K562 (cell line): ENCODE measurements around the gene R3HDM2. TPM values are rescaled to one million over a fixed set of nuclear protein-coding genes. Genes with fewer than 3 reads are reported as not detected.

Experiments used
- ATAC-seq: fragments of 200-7000 bp; cut with Tn5 transposase; 3 replicates; pipeline ENCODE4 v1.9.1; 2020; ENCODE audit warnings: moderate library complexity
- BruUV-seq: library from RNA; stranded (reverse); fragments of 400-500 nt; replicated peaks from 2 replicates; lab custom pipeline; 2021; lab: Mats Ljungman, UMichigan
- CTCF ChIA-PET: fragments of 300-600 bp; formaldehyde crosslinking; extraction: SDS; loops from one replicate; lab custom pipeline; 2021; ENCODE audit warnings: low intra/inter-chr PET ratio; lab: Yijun Ruan, JAX
- POLR2A ChIA-PET: fragments of 300-600, 350-650 bp; sonication (Branson Sonifier 250); formaldehyde crosslinking; extraction: SDS; loops from one replicate; lab custom pipeline; 2021; ENCODE audit warnings: antibody characterized with exemption, inconsistent platforms; lab: Yijun Ruan, JAX
- DNase-seq, 4 experiments: peaks; one replicate each; pipeline versions ENCODE4 v3.0.0 to v3.0.0-alpha.2; 2011 to 2018; ENCODE audit warnings: low spot score in 3 of 4, mixed read lengths in 3 of 4; ENCODE audit errors: extremely low read depth in 1 of 4
- FAIRE-seq: peaks from 2 replicates; lab custom pipeline; 2011; peaks lifted over from hg19 to GRCh38; lab: Jason Lieb, UNC
- H2AFZ ChIP-seq: 2 replicates; pipeline ENCODE4 v1.6.0; 2011; ENCODE audit warnings: low read depth, low read length, control low read depth, inconsistent platforms
- H3K27ac ChIP-seq: fragments of 200-600 bp; 3 replicates; pipeline ENCODE4 v1.8.0; 2011; ENCODE audit warnings: low read depth, mild to moderate bottlenecking, control low read depth, inconsistent platforms, low read length, moderate library complexity, mixed read lengths; ENCODE audit errors: extremely low read depth
- H3K27me3 ChIP-seq, 2 experiments: fragments of 300-600 bp in 1 of 2; 2 replicates in 1 of 2; 3 replicates in 1 of 2; pipeline versions ENCODE4 v1.6.0 to v1.8.0; 2011; ENCODE audit warnings: inconsistent platforms in 2 of 2, low read length in 2 of 2, mild to moderate bottlenecking in 1 of 2, mixed read lengths in 1 of 2, moderate library complexity in 1 of 2; ENCODE audit not compliant: control insufficient read depth in 2 of 2, insufficient read depth in 2 of 2
- H3K36me3 ChIP-seq: fragments of 300-600 bp; 3 replicates; pipeline ENCODE4 v1.8.0; 2011; ENCODE audit warnings: mild to moderate bottlenecking, low read length, inconsistent platforms; ENCODE audit not compliant: control insufficient read depth, insufficient read depth
- H3K4me1 ChIP-seq, 2 experiments: fragments of 200-600 bp in 1 of 2; replicated peaks in 1 of 2; 2 replicates in 1 of 2; 3 replicates in 1 of 2; pipeline versions ENCODE4 v1.5.1 to v1.8.0; 2011; ENCODE audit warnings: inconsistent platforms in 2 of 2, low read length in 2 of 2, mild to moderate bottlenecking in 1 of 2, mixed read lengths in 1 of 2, moderate library complexity in 1 of 2; ENCODE audit not compliant: control insufficient read depth in 2 of 2, insufficient read depth in 2 of 2
- H3K4me2 ChIP-seq: 2 replicates; pipeline ENCODE4 v1.6.1; 2011; ENCODE audit warnings: low read length, control low read depth, inconsistent platforms, mixed read lengths; ENCODE audit not compliant: insufficient read depth
- H3K4me3 ChIP-seq: fragments of 200-600 bp; sonication (generic), shearing (Covaris generic); 2 replicates; pipeline ENCODE4 v1.5.1; 2016; ENCODE audit warnings: control low read depth, inconsistent platforms
- H3K79me2 ChIP-seq: fragments of 200-600 bp; 3 replicates; pipeline ENCODE4 v1.8.0; 2011; ENCODE audit warnings: low read length, inconsistent platforms; ENCODE audit not compliant: control insufficient read depth, insufficient read depth
- H3K9ac ChIP-seq, 2 experiments: 2 replicates each; pipeline versions ENCODE4 v1.6.0 to v1.6.1; 2011; ENCODE audit warnings: low read depth in 2 of 2, low read length in 2 of 2, control low read depth in 1 of 2, inconsistent platforms in 1 of 2, mild to moderate bottlenecking in 1 of 2, mixed read lengths in 1 of 2; ENCODE audit not compliant: insufficient read depth in 1 of 2
- H3K9me1 ChIP-seq: one replicate; pipeline ENCODE4 v1.6.0; 2011; ENCODE audit warnings: inconsistent platforms, mild to moderate bottlenecking, low read length, moderate library complexity; ENCODE audit not compliant: control insufficient read depth, insufficient read depth
- H3K9me3 ChIP-seq: replicated peaks from 2 replicates; pipeline ENCODE4 v1.5.1; 2011; ENCODE audit warnings: low read depth, low read length, inconsistent platforms; ENCODE audit not compliant: control insufficient read depth, insufficient read depth
- H4K20me1 ChIP-seq: replicated peaks from 2 replicates; pipeline ENCODE4 v1.6.1; 2011; ENCODE audit warnings: low read length, inconsistent platforms, mixed read lengths; ENCODE audit not compliant: control insufficient read depth, insufficient read depth
- DPF2 ChIP-seq: fragments of 450-650 bp; IDR thresholded peaks from 2 replicates; pipeline ENCODE4 v1.6.1; 2016
- FOXM1 ChIP-seq, 2 experiments: fragments of 450-650 bp in 1 of 2; sonication (generic) in 1 of 2; formaldehyde crosslinking in 1 of 2; IDR thresholded peaks; 2 replicates each; pipeline versions ENCODE4 v1.6.1 to v1.9.0; 2017 to 2022; ENCODE audit warnings: low read depth in 2 of 2, mild to moderate bottlenecking in 2 of 2, missing genetic modification reagents in 1 of 2, moderate library complexity in 1 of 2
- KDM4B ChIP-seq, 2 experiments: fragments of 450-650 bp in 1 of 2; sonication (generic) in 1 of 2; IDR thresholded peaks; 2 replicates each; pipeline ENCODE4 v1.6.1; 2016 to 2017; ENCODE audit warnings: borderline replicate concordance in 2 of 2, antibody characterized with exemption in 1 of 2, low read depth in 1 of 2, mild to moderate bottlenecking in 1 of 2
- NR2C2 ChIP-seq, 2 experiments: fragments of 200-800 bp in 1 of 2; sonication (Bioruptor generic) in 1 of 2; sonication (generic) in 1 of 2; formaldehyde crosslinking in 1 of 2; IDR thresholded peaks; 2 replicates each; pipeline versions ENCODE4 v1.6.1 to v1.8.0; 2016 to 2022; ENCODE audit warnings: mild to moderate bottlenecking in 1 of 2, missing compliant biosample characterization in 1 of 2, missing genetic modification characterization in 1 of 2, missing genetic modification reagents in 1 of 2
- POLR2G ChIP-seq: fragments of 200-400 bp; formaldehyde crosslinking; IDR thresholded peaks from 2 replicates; pipeline ENCODE4 v1.6.1; 2017; ENCODE audit warnings: low read depth, mild to moderate bottlenecking, antibody characterized with exemption, low read length, moderate library complexity
- PURB ChIP-seq: sonication (generic); formaldehyde crosslinking; IDR thresholded peaks from 2 replicates; pipeline ENCODE4 v1.9.0; 2021; ENCODE audit warnings: low read depth, mild to moderate bottlenecking, missing genetic modification reagents
- SIRT6 ChIP-seq: IDR thresholded peaks from one replicate; pipeline ENCODE4 v1.6.1; 2012; ENCODE audit warnings: low read depth, mild to moderate bottlenecking, control low read depth, inconsistent platforms, low read length, moderate library complexity
- TGIF2 ChIP-seq: sonication (generic); formaldehyde crosslinking; IDR thresholded peaks from 2 replicates; pipeline ENCODE4 v1.8.1; 2022; ENCODE audit warnings: mild to moderate bottlenecking, missing genetic modification reagents, moderate library complexity
- THRAP3 ChIP-seq: fragments of 450-650 bp; IDR thresholded peaks from 2 replicates; pipeline ENCODE4 v1.6.1; 2016; ENCODE audit warnings: mild to moderate bottlenecking, inconsistent platforms, borderline replicate concordance
- WGBS: fragments of 100-300 bp; shearing (Covaris generic); methylation state at CpG from one replicate; pipeline ENCODE4 v1.1.6; 2016; ENCODE audit warnings: low coverage, mixed read lengths; ENCODE audit not compliant: insufficient coverage; ENCODE audit errors: missing lambda C conversion rate; 5-methylcytosine and 5-hydroxymethylcytosine counted together
- in situ Hi-C: fragments of 300-500 bp; cut with MboI; formaldehyde crosslinking; loops from 4 replicates; pipeline ENCODE4 v1.15.0; 2018; ENCODE audit warnings: inconsistent platforms, mixed read lengths
- intact Hi-C: fragments of 100-400 bp; cut with micrococcal nuclease; formaldehyde crosslinking; loops from 2 replicates; pipeline ENCODE4 v1.14.2; 2022
- polyA plus RNA-seq, 8 experiments: library from polyadenylated mRNA; depleted of rRNA in 4 of 8; stranded (reverse) in 5 of 8; unstranded in 3 of 8; fragments of >200 nt; fragmentation: Nextera tagmentation in 2 of 8; fragmentation: Illumina TruSeq in 1 of 8; extraction: Ambion mirVana in 2 of 8; extraction: Trizol in 1 of 8; gene quantifications; 2 replicates each; pipeline versions ENCODE4 v1.2.1 to v1.2.3, GENCODE V29; 2011 to 2014; ENCODE audit warnings: inconsistent platforms in 1 of 8, missing spikeins in 1 of 8
- total RNA-seq, 7 experiments: library from RNA; depleted of rRNA in 6 of 7; stranded (reverse); fragments of >200 nt in 6 of 7; fragmentation: Illumina TruSeq in 2 of 7; extraction: Trizol in 2 of 7; gene quantifications; 2 replicates each; pipeline versions ENCODE4 v1.2.1 to v1.2.3, GENCODE V29; 2011 to 2021; ENCODE audit warnings: low replicate concordance in 1 of 7
- TF ChIP-seq, protein P1 (sequence below): fragments of 450-650 bp; formaldehyde crosslinking; IDR thresholded peaks from 2 replicates; pipeline ENCODE4 v1.4.0; 2020; ENCODE audit warnings: mild to moderate bottlenecking, moderate library complexity
- TF ChIP-seq, protein P2 (sequence below): fragments of 450-650 bp; formaldehyde crosslinking; IDR thresholded peaks from 2 replicates; pipeline ENCODE4 v1.4.0; 2020; ENCODE audit warnings: mild to moderate bottlenecking, moderate library complexity
- TF ChIP-seq, protein P3 (sequence below): sonication (generic); formaldehyde crosslinking; IDR thresholded peaks from 2 replicates; pipeline ENCODE4 v1.8.1; 2023; ENCODE audit warnings: mild to moderate bottlenecking, missing genetic modification reagents

R3HDM2 gene
- total and polyA plus RNA-seq, 9 of the 15 experiments (the other 6 are each of a cell fraction or from before 2014, with no cell fraction given): 3.3 to 18.8 (median 9.0) TPM

DNA sequence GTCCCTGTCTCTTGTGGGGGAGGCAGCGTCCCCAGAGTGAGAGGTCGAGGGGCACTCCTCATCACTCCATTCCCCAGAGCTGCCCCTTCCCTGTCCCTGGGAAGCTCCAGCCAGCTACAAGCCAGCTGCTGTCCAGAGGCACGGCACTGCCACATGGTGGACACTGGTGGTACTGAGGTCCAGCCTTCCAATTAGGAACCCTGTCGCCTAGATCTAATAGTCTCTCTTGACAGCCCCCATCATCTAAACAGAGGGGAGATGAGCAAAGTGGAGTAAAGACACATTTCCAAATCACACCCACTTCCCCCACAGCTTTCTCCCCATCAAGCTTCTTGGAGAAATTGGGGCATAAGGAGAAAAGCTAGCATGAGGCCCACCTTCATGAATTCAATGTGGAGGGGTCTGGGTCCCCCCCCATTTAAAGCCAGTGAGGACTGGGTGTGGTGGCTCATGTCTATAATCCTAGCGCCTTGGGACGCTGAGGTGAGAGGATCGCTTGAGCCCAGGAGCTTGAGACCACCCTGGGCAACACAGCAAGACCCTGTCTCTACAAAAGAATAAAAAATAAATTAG, 22.2 kb upstream of the R3HDM2 start:
- peaks cover 17% of the 10 kb centered on the region; the same call in 2 of the 3 replicates for H3K79me2 ChIP-seq
- BruUV-seq: no TSS peak
- DNase-seq: peak; percentile 68 to 89 (median 71)
- intact Hi-C loops (loop anchor here (1.0 to 2.0 kb wide), 3 partner anchors 146 to 240 kb away; no protein-coding TSS in a partner anchor), in situ Hi-C loops (loop anchor here (5.0 kb wide), 1 partner anchor 141 kb away; no protein-coding TSS in a partner anchor)
- H3K9me3 ChIP-seq: no peaks in the 10 kb centered on the region
- H3K27me3 ChIP-seq: no peaks in the 10 kb centered on the region
- H3K27ac ChIP-seq: peak overlapping the region; percentile 17; the same call in 1 of the 3 replicates
- CTCF ChIA-PET: interaction anchor here (0.6 to 2.7 kb wide), 6 partner anchors 113 to 240 kb away, joined by 3 to 20 read pairs (median 8); no protein-coding TSS in a partner anchor
- ATAC-seq: peak; percentile 50
- FAIRE-seq: peak; percentile 94
- POLR2A ChIA-PET: interaction anchor here (0.6 to 1.9 kb wide), 10 partner anchors 10 to 240 kb away, joined by 3 to 7 read pairs (median 4); no protein-coding TSS in a partner anchor
- H4K20me1 ChIP-seq: no peaks in the 10 kb centered on the region
- H3K9ac ChIP-seq: no peak overlapping the region
- peak overlapping the region; percentile 76 for H2AFZ ChIP-seq
- no peak overlapping the region for H3K4me3 ChIP-seq
- no peaks in the 10 kb centered on the region for H3K9me1 ChIP-seq
- peaks cover 30 to 43% of the 10 kb centered on the region in 2 experiments for H3K4me1 ChIP-seq
- no peaks in the 10 kb centered on the region for H3K36me3 ChIP-seq
- WGBS: 0% methylated on average over 7 of the region's 7 CpGs
- H3K4me2 ChIP-seq: peak overlapping the region; percentile 48; the same call in 1 of the 2 replicates
- TF ChIP-seq THRAP3: no peak
- TF ChIP-seq KDM4B (IDR thresholded peaks at IDR 0.05; ENCODE audit: borderline replicate concordance in 2 of 2, low read depth in 1 of 2): 0 out of 4 replicates have a peak, but pooled peaks of 1 of the 2 experiments have one; percentile 37
- TF ChIP-seq SIRT6: no peak
- TF ChIP-seq, protein P1, sequence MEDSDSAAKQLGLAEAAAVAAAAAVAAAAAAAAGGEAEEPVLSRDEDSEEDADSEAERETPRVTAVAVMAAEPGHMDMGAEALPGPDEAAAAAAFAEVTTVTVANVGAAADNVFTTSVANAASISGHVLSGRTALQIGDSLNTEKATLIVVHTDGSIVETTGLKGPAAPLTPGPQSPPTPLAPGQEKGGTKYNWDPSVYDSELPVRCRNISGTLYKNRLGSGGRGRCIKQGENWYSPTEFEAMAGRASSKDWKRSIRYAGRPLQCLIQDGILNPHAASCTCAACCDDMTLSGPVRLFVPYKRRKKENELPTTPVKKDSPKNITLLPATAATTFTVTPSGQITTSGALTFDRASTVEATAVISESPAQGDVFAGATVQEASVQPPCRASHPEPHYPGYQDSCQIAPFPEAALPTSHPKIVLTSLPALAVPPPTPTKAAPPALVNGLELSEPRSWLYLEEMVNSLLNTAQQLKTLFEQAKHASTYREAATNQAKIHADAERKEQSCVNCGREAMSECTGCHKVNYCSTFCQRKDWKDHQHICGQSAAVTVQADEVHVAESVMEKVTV (CRISPR knock-in tag): peak; percentile 94
- TF ChIP-seq FOXM1 (IDR thresholded peaks at IDR 0.05; ENCODE audit: low read depth): no peak
- TF ChIP-seq FOXM1 (CRISPR knock-in tag; IDR thresholded peaks at IDR 0.05; ENCODE audit: low read depth): 0 out of 2 replicates have a peak, but pooled peaks have one; percentile 40
- TF ChIP-seq DPF2: no peak
- TF ChIP-seq, protein P2, sequence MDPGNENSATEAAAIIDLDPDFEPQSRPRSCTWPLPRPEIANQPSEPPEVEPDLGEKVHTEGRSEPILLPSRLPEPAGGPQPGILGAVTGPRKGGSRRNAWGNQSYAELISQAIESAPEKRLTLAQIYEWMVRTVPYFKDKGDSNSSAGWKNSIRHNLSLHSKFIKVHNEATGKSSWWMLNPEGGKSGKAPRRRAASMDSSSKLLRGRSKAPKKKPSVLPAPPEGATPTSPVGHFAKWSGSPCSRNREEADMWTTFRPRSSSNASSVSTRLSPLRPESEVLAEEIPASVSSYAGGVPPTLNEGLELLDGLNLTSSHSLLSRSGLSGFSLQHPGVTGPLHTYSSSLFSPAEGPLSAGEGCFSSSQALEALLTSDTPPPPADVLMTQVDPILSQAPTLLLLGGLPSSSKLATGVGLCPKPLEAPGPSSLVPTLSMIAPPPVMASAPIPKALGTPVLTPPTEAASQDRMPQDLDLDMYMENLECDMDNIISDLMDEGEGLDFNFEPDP (CRISPR knock-in tag): no peak
- no peak for TF ChIP-seq NR2C2 (CRISPR knock-in tag; IDR thresholded peaks at IDR 0.05)
- no peak for TF ChIP-seq NR2C2 (tag; IDR thresholded peaks at IDR 0.05)
- no peak for TF ChIP-seq TGIF2
- TF ChIP-seq, protein P3, sequence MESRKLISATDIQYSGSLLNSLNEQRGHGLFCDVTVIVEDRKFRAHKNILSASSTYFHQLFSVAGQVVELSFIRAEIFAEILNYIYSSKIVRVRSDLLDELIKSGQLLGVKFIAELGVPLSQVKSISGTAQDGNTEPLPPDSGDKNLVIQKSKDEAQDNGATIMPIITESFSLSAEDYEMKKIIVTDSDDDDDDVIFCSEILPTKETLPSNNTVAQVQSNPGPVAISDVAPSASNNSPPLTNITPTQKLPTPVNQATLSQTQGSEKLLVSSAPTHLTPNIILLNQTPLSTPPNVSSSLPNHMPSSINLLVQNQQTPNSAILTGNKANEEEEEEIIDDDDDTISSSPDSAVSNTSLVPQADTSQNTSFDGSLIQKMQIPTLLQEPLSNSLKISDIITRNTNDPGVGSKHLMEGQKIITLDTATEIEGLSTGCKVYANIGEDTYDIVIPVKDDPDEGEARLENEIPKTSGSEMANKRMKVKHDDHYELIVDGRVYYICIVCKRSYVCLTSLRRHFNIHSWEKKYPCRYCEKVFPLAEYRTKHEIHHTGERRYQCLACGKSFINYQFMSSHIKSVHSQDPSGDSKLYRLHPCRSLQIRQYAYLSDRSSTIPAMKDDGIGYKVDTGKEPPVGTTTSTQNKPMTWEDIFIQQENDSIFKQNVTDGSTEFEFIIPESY (CRISPR knock-in tag): peak; percentile 34; the same call in 1 of the 2 replicates
- TF ChIP-seq PURB: 0 out of 2 replicates have a peak, but pooled peaks have one; percentile 39
- TF ChIP-seq POLR2G: no peak
